HCT116 (cell line): ENCODE measurements around the gene PROB1. TPM values are rescaled to one million over a fixed set of nuclear protein-coding genes. Genes with fewer than 3 reads are reported as not detected.

Source experiments
- ATAC-seq: fragments of 200-7000 bp; cut with Tn5 transposase; 2 replicates; pipeline ENCODE4 v1.9.1; 2020; ENCODE audit warnings: mild to moderate bottlenecking, moderate library complexity
- BruUV-seq: library from RNA; stranded (reverse); fragments of 400-500 nt; replicated peaks from 2 replicates; lab custom pipeline; 2021; lab: Mats Ljungman, UMichigan
- CTCF ChIA-PET: fragments of 300-600 bp; sonication (Branson Sonifier 250); formaldehyde crosslinking; loops from one replicate; lab custom pipeline; 2021; ENCODE audit warnings: antibody characterized with exemption; lab: Charles Lee
- POLR2A ChIA-PET: fragments of 300-600, 350-600 bp; sonication (Branson Sonifier 250); formaldehyde crosslinking; loops from one replicate; lab custom pipeline; 2021; ENCODE audit warnings: antibody characterized with exemption; lab: Charles Lee
- RAD21 ChIA-PET, 2 experiments: fragments of 300-600 bp; sonication (Branson Sonifier 250); formaldehyde crosslinking; loops; one replicate each; lab custom pipeline; 2023; ENCODE audit warnings: low total read pairs in 2 of 2; ENCODE audit not compliant: uncharacterized antibody in 2 of 2, unreplicated experiment in 2 of 2, low non-redundant PET in 1 of 2; lab: Charles Lee
- DNase-seq: peaks from one replicate; pipeline ENCODE4 v3.0.0-alpha.2; 2010; ENCODE audit warnings: low read depth, low spot score
- H2AFZ ChIP-seq: fragments of 200-600 bp; shearing (Covaris generic), sonication (generic); 2 replicates; pipeline ENCODE4 v1.6.1; 2017; ENCODE audit warnings: low read depth, mixed run types, mixed read lengths, antibody characterized with exemption, low read length; ENCODE audit not compliant: poor library complexity, severe bottlenecking
- H3K27ac ChIP-seq: 2 replicates; pipeline ENCODE4 v1.5.1; 2012; ENCODE audit warnings: low read depth, low read length
- H3K27me3 ChIP-seq: fragments of 200-600 bp; sonication (generic); 2 replicates; pipeline ENCODE4 v1.6.1; 2016; ENCODE audit warnings: mixed run types, low read length, mixed read lengths; ENCODE audit not compliant: insufficient read depth
- H3K36me3 ChIP-seq, 2 experiments: fragments of 200-500 bp in 1 of 2; fragments of 200-600 bp in 1 of 2; sonication (Bioruptor generic) in 1 of 2; sonication (generic) in 1 of 2; 2 replicates each; pipeline versions ENCODE4 v1.5.1 to v1.6.1; 2014 to 2016; ENCODE audit warnings: low read length in 2 of 2, inconsistent platforms in 1 of 2, mixed read lengths in 1 of 2, mixed run types in 1 of 2; ENCODE audit not compliant: insufficient read depth in 2 of 2, control insufficient read depth in 1 of 2
- H3K4me1 ChIP-seq, 2 experiments: fragments of 200-600 bp in 1 of 2; sonication (generic) in 1 of 2; 2 replicates each; pipeline versions ENCODE4 v1.5.1 to v1.6.1; 2012 to 2017; ENCODE audit warnings: low read length in 2 of 2, inconsistent platforms in 1 of 2, mild to moderate bottlenecking in 1 of 2, mixed read lengths in 1 of 2, mixed run types in 1 of 2, moderate library complexity in 1 of 2; ENCODE audit not compliant: insufficient read depth in 2 of 2, control insufficient read depth in 1 of 2
- H3K4me2 ChIP-seq: fragments of 200-600 bp; sonication (generic); 2 replicates; pipeline ENCODE4 v1.6.1; 2017; ENCODE audit warnings: mixed run types, low read length, mixed read lengths
- H3K4me3 ChIP-seq, 2 experiments: fragments of 200-600 bp in 1 of 2; sonication (generic) in 1 of 2; replicated peaks in 1 of 2; 2 replicates each; pipeline ENCODE4 v1.5.1; 2011 to 2016; ENCODE audit warnings: low read length in 2 of 2, control low read depth in 1 of 2, low read depth in 1 of 2, mild to moderate bottlenecking in 1 of 2, mixed read lengths in 1 of 2, mixed run types in 1 of 2
- H3K79me2 ChIP-seq: fragments of 200-600 bp; sonication (generic); 2 replicates; pipeline ENCODE4 v1.6.1; 2017; ENCODE audit warnings: mild to moderate bottlenecking, mixed run types, low read length, moderate library complexity, mixed read lengths; ENCODE audit not compliant: insufficient read depth
- H3K9ac ChIP-seq: fragments of 200-600 bp; sonication (generic); 2 replicates; pipeline ENCODE4 v1.6.1; 2016; ENCODE audit warnings: low read length, mixed read lengths
- H3K9me2 ChIP-seq: fragments of 200-600 bp; sonication (generic), shearing (Covaris generic); 2 replicates; pipeline ENCODE4 v1.6.1; 2017; ENCODE audit warnings: mixed run types, mild to moderate bottlenecking, moderate library complexity; ENCODE audit not compliant: insufficient read depth
- H3K9me3 ChIP-seq, 2 experiments: fragments of 200-500 bp in 1 of 2; fragments of 200-600 bp in 1 of 2; sonication (Bioruptor generic) in 1 of 2; sonication (generic) in 1 of 2; 2 replicates each; pipeline ENCODE4 v1.6.1; 2014 to 2017; ENCODE audit warnings: low read length in 2 of 2, mixed read lengths in 2 of 2, inconsistent platforms in 1 of 2, low read depth in 1 of 2, mild to moderate bottlenecking in 1 of 2, mixed run types in 1 of 2, moderate library complexity in 1 of 2; ENCODE audit not compliant: control insufficient read depth in 1 of 2, insufficient read depth in 1 of 2
- H4K20me1 ChIP-seq: fragments of 200-600 bp; sonication (generic), shearing (Covaris generic); 2 replicates; pipeline ENCODE4 v1.6.1; 2017; ENCODE audit warnings: mixed run types, mild to moderate bottlenecking, moderate library complexity; ENCODE audit not compliant: insufficient read depth
- CBX3 ChIP-seq: IDR thresholded peaks from 2 replicates; pipeline ENCODE4 v1.6.1; 2012; ENCODE audit warnings: low read depth
- EGR1 ChIP-seq: IDR thresholded peaks from 2 replicates; pipeline ENCODE4 v1.6.1; 2012; ENCODE audit warnings: low read depth
- ELF1 ChIP-seq: IDR thresholded peaks from 2 replicates; pipeline ENCODE4 v1.6.1; 2012; ENCODE audit warnings: low read depth, borderline replicate concordance
- EZH2 ChIP-seq: fragments of 200-600 bp; sonication (generic); IDR thresholded peaks from 2 replicates; pipeline ENCODE4 v1.6.1; 2017; ENCODE audit warnings: antibody characterized with exemption, mixed run types
- EZH2phosphoT487 ChIP-seq: fragments of 200-600 bp; IDR thresholded peaks from 2 replicates; pipeline ENCODE4 v1.6.1; 2018; ENCODE audit warnings: antibody characterized with exemption, borderline replicate concordance
- JUND ChIP-seq: IDR thresholded peaks from 2 replicates; pipeline ENCODE4 v1.6.1; 2012
- POLR2A ChIP-seq: IDR thresholded peaks from 2 replicates; pipeline ENCODE4 v1.7.0; 2011; ENCODE audit warnings: borderline replicate concordance; ENCODE audit not compliant: insufficient read depth, insufficient read length; ENCODE audit errors: extremely low read depth
- POLR2AphosphoS5 ChIP-seq: IDR thresholded peaks from 2 replicates; pipeline ENCODE4 v1.6.1; 2011; ENCODE audit warnings: mild to moderate bottlenecking, low read depth, low read length, moderate library complexity
- RAD21 ChIP-seq: IDR thresholded peaks from 2 replicates; pipeline ENCODE4 v1.6.1; 2012; ENCODE audit warnings: low read depth, mild to moderate bottlenecking
- SIN3A ChIP-seq: IDR thresholded peaks from 2 replicates; pipeline ENCODE4 v1.6.1; 2012; ENCODE audit warnings: low read depth
- SP1 ChIP-seq: IDR thresholded peaks from 2 replicates; pipeline ENCODE4 v1.6.1; 2012; ENCODE audit warnings: low read depth
- SRF ChIP-seq: IDR thresholded peaks from 2 replicates; pipeline ENCODE4 v1.6.1; 2012; ENCODE audit warnings: low read depth
- TCF7L2 ChIP-seq: IDR thresholded peaks from 2 replicates; pipeline ENCODE4 v1.7.0; 2011; ENCODE audit warnings: borderline replicate concordance, inconsistent platforms; ENCODE audit not compliant: insufficient read depth, insufficient read length; ENCODE audit errors: extremely low read depth
- YY1 ChIP-seq: IDR thresholded peaks from 2 replicates; pipeline ENCODE4 v1.6.1; 2011; ENCODE audit warnings: low read length, low read depth, moderate library complexity, mild to moderate bottlenecking; ENCODE audit not compliant: insufficient replicate concordance; ENCODE audit errors: extremely low read depth
- ZFX ChIP-seq: fragments of 450-650 bp; IDR thresholded peaks from 2 replicates; pipeline ENCODE4 v1.6.1; 2017
- ZNF274 ChIP-seq: fragments of 200-500 bp; sonication (Bioruptor generic); IDR thresholded peaks from 2 replicates; pipeline ENCODE4 v1.6.1; 2014; ENCODE audit warnings: mild to moderate bottlenecking, low read depth, low read length, inconsistent platforms
- intact Hi-C: fragments of 100-400 bp; cut with micrococcal nuclease; formaldehyde crosslinking; loops from 2 replicates; pipeline ENCODE4 v1.10.0; 2022
- total RNA-seq: library from RNA; stranded (reverse); gene quantifications from one replicate; pipeline ENCODE4 v1.2.1, GENCODE V29; 2021; ENCODE audit not compliant: unreplicated experiment
- TF ChIP-seq, protein P1 (sequence below), 3 experiments: fragments of 200-600 bp in 1 of 3; sonication (generic) in 1 of 3; IDR thresholded peaks in 2 of 3; conservative IDR thresholded peaks in 1 of 3; 2 replicates each; pipeline ENCODE4 v1.5.1; 2012 to 2017; ENCODE audit warnings: low read depth in 2 of 3, low read length in 2 of 3, antibody characterized with exemption in 1 of 3, borderline replicate concordance in 1 of 3, control low read depth in 1 of 3, mild to moderate bottlenecking in 1 of 3, mixed read lengths in 1 of 3, mixed run types in 1 of 3, moderate library complexity in 1 of 3; ENCODE audit not compliant: insufficient read depth in 1 of 3
- TF ChIP-seq, protein P2 (sequence below): IDR thresholded peaks from 2 replicates; pipeline ENCODE4 v1.6.1; 2012
- TF ChIP-seq, protein P3 (sequence below): IDR thresholded peaks from 2 replicates; pipeline ENCODE4 v1.6.1; 2012

Gene PROB1
- total RNA-seq, 1 experiment from 2014 or later = 1.7 TPM

DNA sequence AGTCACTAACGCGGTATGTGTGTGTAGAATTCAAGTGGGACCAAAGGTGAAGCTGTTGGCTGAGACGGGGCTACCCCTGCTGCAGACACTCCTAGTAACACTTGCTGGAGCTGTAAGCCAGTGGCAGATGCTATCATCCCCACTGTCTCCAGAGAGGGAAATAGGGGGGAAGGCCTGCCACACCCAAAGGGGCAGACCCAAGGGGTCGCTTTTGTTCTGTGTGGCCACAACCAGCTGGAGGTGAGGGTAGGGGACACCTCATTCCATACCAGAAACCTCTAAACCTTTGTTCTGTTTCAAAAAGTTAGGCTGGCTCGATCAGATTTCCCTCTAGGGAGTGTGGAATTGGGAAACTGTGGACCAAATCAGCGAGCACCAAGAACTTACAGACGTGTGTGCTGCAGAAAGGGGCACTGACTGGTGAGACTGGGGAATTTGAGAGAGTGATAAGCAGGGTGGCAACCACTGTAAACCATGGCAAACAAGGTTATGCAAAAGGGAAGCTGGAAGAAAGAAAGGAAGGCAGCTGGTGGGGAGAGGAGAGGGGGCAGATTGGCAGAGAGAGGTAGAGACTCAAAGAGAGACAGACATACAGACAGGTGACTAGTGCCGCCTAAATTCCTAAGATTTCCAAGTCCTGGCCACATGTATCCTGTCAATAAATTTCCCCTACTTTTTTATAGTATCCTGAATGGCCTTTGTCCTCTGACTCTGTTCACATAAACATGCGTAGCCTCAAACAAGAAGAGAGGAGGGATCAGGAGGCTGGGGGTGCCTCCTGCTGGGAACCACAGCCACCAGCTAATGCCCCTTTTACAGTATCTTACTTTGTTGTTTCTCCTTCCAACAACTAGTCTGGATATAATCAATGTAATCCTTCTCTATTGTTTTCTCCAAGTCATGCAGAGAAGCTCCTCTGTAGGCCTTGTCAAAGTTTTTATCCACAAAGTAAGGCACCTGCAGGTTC is 24.6 kb upstream of the PROB1 start:
- DNase-seq (no peak), ATAC-seq (no peak)
- no peak for TF ChIP-seq SP1
- Histone ChIP-seq H3K4me1 (peaks cover 3 to 18% of the 10 kb centered on the region in 2 experiments; a peak in 3 of 4 replicates), H3K4me2 (no peak overlapping the region), H3K27ac (no peak overlapping the region), H3K36me3 (no peaks in the 10 kb centered on the region), H3K9me2 (no peaks in the 10 kb centered on the region), H3K4me3 (no peak overlapping the region), H2AFZ (no peak overlapping the region), H3K9me3 (no peaks in the 10 kb centered on the region), H4K20me1 (no peaks in the 10 kb centered on the region), H3K79me2 (no peaks in the 10 kb centered on the region), H3K9ac (no peak overlapping the region), H3K27me3 (no peaks in the 10 kb centered on the region)
- ChIA-PET POLR2A (no interaction called here), RAD21 (interaction anchor here in 1 of 2 experiments (0.7 kb wide), 1 partner anchor 204 kb away, joined by 3 read pairs; no protein-coding TSS in a partner anchor), CTCF (interaction anchor here (2.4 kb wide), 1 partner anchor 94 kb away, joined by 13 read pairs; no protein-coding TSS in a partner anchor)
- intact Hi-C loops = no loop called here
- no TSS peak for BruUV-seq

DNA sequence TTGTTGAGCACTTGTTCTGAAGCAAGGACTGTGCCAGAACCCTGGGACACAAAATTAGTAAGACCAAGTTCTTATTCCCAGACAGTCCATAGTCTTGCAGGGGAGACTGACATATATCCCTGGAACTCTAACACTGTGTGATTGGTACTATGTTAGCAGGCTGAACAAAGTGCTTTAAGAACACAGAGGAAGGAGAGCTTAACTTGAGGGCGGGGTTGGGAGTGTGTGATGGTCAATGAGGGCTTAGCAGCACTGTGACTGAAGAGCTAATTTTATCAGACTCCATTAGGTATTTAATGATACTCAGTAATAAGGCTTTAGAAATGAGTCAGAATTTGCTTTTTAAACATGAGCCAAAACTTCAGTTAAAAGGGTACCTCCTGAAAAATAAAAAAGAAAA is 23.9 kb upstream of the PROB1 start:
- BruUV-seq = no TSS peak
- no peaks in the 10 kb centered on the region for H4K20me1 ChIP-seq
- no peak overlapping the region for H3K4me2 ChIP-seq
- ATAC-seq (no peak), DNase-seq (no peak)
- peaks cover 3 to 18% of the 10 kb centered on the region in 2 experiments; a peak in 3 of 4 replicates for H3K4me1 ChIP-seq
- H2AFZ ChIP-seq = no peak overlapping the region
- H3K9me2 ChIP-seq = no peaks in the 10 kb centered on the region
- no peaks in the 10 kb centered on the region for H3K79me2 ChIP-seq
- no peaks in the 10 kb centered on the region for H3K36me3 ChIP-seq
- no peak overlapping the region for H3K4me3 ChIP-seq
- intact Hi-C loops = no loop called here
- H3K9ac ChIP-seq = no peak overlapping the region
- H3K9me3 ChIP-seq = no peaks in the 10 kb centered on the region
- no peak overlapping the region for H3K27ac ChIP-seq
- H3K27me3 ChIP-seq = no peaks in the 10 kb centered on the region
- CTCF ChIA-PET = no interaction called here
- RAD21 ChIA-PET = no interaction called here
- POLR2A ChIA-PET = no interaction called here
- TF ChIP-seq YY1 (no peak), JUND (no peak), EZH2phosphoT487 (no peak), EZH2 (no peak), SP1 (no peak), RAD21 (no peak), SRF (no peak), EGR1 (no peak), ELF1 (no peak), POLR2A (no peak), POLR2AphosphoS5 (no peak), ZFX (no peak), ZNF274 (no peak), SIN3A (no peak), CBX3 (no peak), TCF7L2 (no peak)
- TF ChIP-seq, protein P1, sequence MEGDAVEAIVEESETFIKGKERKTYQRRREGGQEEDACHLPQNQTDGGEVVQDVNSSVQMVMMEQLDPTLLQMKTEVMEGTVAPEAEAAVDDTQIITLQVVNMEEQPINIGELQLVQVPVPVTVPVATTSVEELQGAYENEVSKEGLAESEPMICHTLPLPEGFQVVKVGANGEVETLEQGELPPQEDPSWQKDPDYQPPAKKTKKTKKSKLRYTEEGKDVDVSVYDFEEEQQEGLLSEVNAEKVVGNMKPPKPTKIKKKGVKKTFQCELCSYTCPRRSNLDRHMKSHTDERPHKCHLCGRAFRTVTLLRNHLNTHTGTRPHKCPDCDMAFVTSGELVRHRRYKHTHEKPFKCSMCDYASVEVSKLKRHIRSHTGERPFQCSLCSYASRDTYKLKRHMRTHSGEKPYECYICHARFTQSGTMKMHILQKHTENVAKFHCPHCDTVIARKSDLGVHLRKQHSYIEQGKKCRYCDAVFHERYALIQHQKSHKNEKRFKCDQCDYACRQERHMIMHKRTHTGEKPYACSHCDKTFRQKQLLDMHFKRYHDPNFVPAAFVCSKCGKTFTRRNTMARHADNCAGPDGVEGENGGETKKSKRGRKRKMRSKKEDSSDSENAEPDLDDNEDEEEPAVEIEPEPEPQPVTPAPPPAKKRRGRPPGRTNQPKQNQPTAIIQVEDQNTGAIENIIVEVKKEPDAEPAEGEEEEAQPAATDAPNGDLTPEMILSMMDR (IDR thresholded peaks at IDR 0.05 in 2 of 3, conservative IDR thresholded peaks at IDR 0.05 in 1 of 3; ENCODE audit: borderline replicate concordance in 1 of 3, insufficient read depth in 1 of 3, low read depth in 2 of 3, low read length in 2 of 3) = no peak
- TF ChIP-seq, protein P2, sequence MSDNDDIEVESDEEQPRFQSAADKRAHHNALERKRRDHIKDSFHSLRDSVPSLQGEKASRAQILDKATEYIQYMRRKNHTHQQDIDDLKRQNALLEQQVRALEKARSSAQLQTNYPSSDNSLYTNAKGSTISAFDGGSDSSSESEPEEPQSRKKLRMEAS = no peak
- TF ChIP-seq, protein P3, sequence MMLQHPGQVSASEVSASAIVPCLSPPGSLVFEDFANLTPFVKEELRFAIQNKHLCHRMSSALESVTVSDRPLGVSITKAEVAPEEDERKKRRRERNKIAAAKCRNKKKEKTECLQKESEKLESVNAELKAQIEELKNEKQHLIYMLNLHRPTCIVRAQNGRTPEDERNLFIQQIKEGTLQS = no peak
